Placental pericyte (primary cell): ENCODE measurements around the gene UBAP2. TPM values are rescaled to one million over a fixed set of nuclear protein-coding genes. Genes with fewer than 3 reads are reported as not detected.
A peak's percentile ranks its signal among the peaks of the same experiment; 100 is the strongest.

Experiments used
- small RNA-seq: library from RNA; depleted of rRNA; stranded (forward); fragments of <200 nt; gene quantifications from one replicate; pipeline ENCODE3, GENCODE V24; 2012; ENCODE audit warnings: low replicate concordance
- total RNA-seq: library from RNA; depleted of rRNA; stranded (reverse); fragments of >200 nt; gene quantifications from 2 replicates; pipeline ENCODE4 v1.2.3, GENCODE V29; 2012

Gene UBAP2
- total RNA-seq, result 16.2 and 30.9 TPM in 2 replicates

GRCh38 chr9:34048727-34049629 lies at the start of gene UBAP2:
Gene UBAP2, minus strand, starts transcription at chr9:34048887. Its CDS starts 31,739 bp downstream, at chr9:34017148.

Small RNA genes lying within 50 kb of the gene (small RNA-seq; reads per million reads assigned to genes)
- gene RN7SKP114 (not detected), gene SNORD121A (34.6 reads per million, percentile 97 among the genes with 10 or more reads in this experiment), gene SNORD121B (not detected)

Other genes starting within 250 kb of the UBAP2 start
- 22.3 and 27.4 TPM in 2 replicates for gene UBE2R2, start 231.7 kb downstream of the UBAP2 start, total RNA-seq
- 22.1 and 23.3 TPM in 2 replicates for gene DCAF12, start 77.8 kb upstream of the UBAP2 start, total RNA-seq
- gene UBAP1, start 130.2 kb upstream of the UBAP2 start, total RNA-seq, result 32.9 and 39.0 TPM in 2 replicates